IPS-NIHi7 (cell line): ENCODE data around the gene FGR.
A peak's percentile ranks its signal among the peaks of the same experiment; 100 is the strongest.
"Not testable (repeated sequence)": the region's sequence is repeated elsewhere in the genome, so short reads cannot be mapped to it uniquely, and the experiment has no call there.

Experiments used
- DNase-seq: peaks from one replicate; pipeline ENCODE4 v3.0.0; 2012; ENCODE audit warnings: mixed read lengths; ENCODE audit errors: extremely low spot score

FGR gene

GRCh38 chr1:27634985-27635367, at the start of gene FGR:
Gene FGR (minus strand): TSS chr1:27635185. CDS start chr1:27623916, 11,269 bp downstream.
- DNase-seq: peak; percentile 7

- DNase-seq: no peak
These were observed 49.2 kb upstream of the FGR start for GRCh38 chr1:27684176-27684575.

GRCh38 chr1:27682351-27682944, 47.5 kb upstream of the FGR start:
- DNase-seq: no peak

- not testable (repeated sequence) for DNase-seq
These were observed 46.6 kb upstream of the FGR start for GRCh38 chr1:27681580-27681979.

- not testable (repeated sequence) for DNase-seq
These were observed 45.3 kb upstream of the FGR start for GRCh38 chr1:27680225-27680791.

- DNase-seq: no peak
These were observed 43.8 kb upstream of the FGR start for GRCh38 chr1:27678747-27679146.

- no peak for DNase-seq
These were observed 41.4 kb upstream of the FGR start for GRCh38 chr1:27676410-27676809.

GRCh38 chr1:27672750-27673112, 37.7 kb upstream of the FGR start:
- no peak for DNase-seq

GRCh38 chr1:27671964-27672749, 37.2 kb upstream of the FGR start, which contains the start of gene IFI6:
Gene IFI6 (minus strand): TSS chr1:27672192. CDS start chr1:27669314, 2,878 bp downstream.
- peak; percentile 80 for DNase-seq

GRCh38 chr1:27669876-27670275, 34.9 kb upstream of the FGR start:
- no peak for DNase-seq

- peak; percentile 84 for DNase-seq
These were observed 34.1 kb upstream of the FGR start for GRCh38 chr1:27668808-27669723.

GRCh38 chr1:27668121-27668807, 33.3 kb upstream of the FGR start:
- DNase-seq: no peak

GRCh38 chr1:27666791-27667254, 31.8 kb upstream of the FGR start:
- no peak for DNase-seq

- no peak for DNase-seq
These were observed 31.3 kb upstream of the FGR start for GRCh38 chr1:27666294-27666693.

- no peak for DNase-seq
These were observed 30.1 kb upstream of the FGR start for GRCh38 chr1:27665016-27665651.

- DNase-seq: no peak
These were observed 29.3 kb upstream of the FGR start for GRCh38 chr1:27664291-27664690.

- peak; percentile 79 for DNase-seq
These were observed 27.9 kb upstream of the FGR start for GRCh38 chr1:27662707-27663393.

- DNase-seq: no peak
These were observed 27.3 kb upstream of the FGR start for GRCh38 chr1:27662261-27662660.

GRCh38 chr1:27661412-27662075, 26.6 kb upstream of the FGR start:
- no peak for DNase-seq
